Testis (tissue), 3 donors: ENCODE data around the gene DPP8. TPM values are rescaled to one million over a fixed set of nuclear protein-coding genes. Genes with fewer than 3 reads are reported as not detected.

ENCODE experiments used
- DNase-seq: peaks from one replicate; pipeline ENCODE4 v3.0.0-alpha.2; 2019
- H3K27ac ChIP-seq, 2 donors: fragments of 200-600 bp; sonication (generic); one replicate each; pipeline ENCODE4 v1.5.1; 2019
- H3K27me3 ChIP-seq: fragments of 200-600 bp; sonication (generic); one replicate; pipeline ENCODE4 v1.5.1; 2019
- H3K36me3 ChIP-seq: fragments of 200-600 bp; sonication (generic); one replicate; pipeline ENCODE4 v1.5.1; 2017; ENCODE audit warnings: low read depth; ENCODE audit errors: missing control alignments
- H3K4me1 ChIP-seq: fragments of 200-600 bp; sonication (generic); one replicate; pipeline ENCODE4 v1.5.1; 2019
- H3K4me3 ChIP-seq, 2 donors: fragments of 200-600 bp; sonication (generic); one replicate each; pipeline ENCODE4 v1.5.1; 2017 to 2019
- H3K9me3 ChIP-seq: fragments of 200-600 bp; sonication (generic); one replicate; pipeline ENCODE4 v1.5.1; 2017
- CTCF ChIP-seq, 3 experiments: fragments of 450-650 bp in 2 of 3; fragments of 200-600 bp in 1 of 3; sonication (generic) in 1 of 3; IDR thresholded peaks; one replicate each; pipeline ENCODE4 v1.5.1; 2016 to 2019; ENCODE audit warnings: antibody characterized with exemption in 3 of 3, mild to moderate bottlenecking in 2 of 3, moderate library complexity in 1 of 3
- POLR2A ChIP-seq: fragments of 450-650 bp; IDR thresholded peaks from one replicate; pipeline ENCODE4 v1.6.1; 2017; ENCODE audit warnings: antibody characterized with exemption, mild to moderate bottlenecking, moderate library complexity
- WGBS, 2 donors: methylation state at CpG; one replicate each; pipeline ENCODE4 v1.1.5; 2018; 5-methylcytosine and 5-hydroxymethylcytosine counted together
- intact Hi-C: fragments of 100-400 bp; cut with DNase I; formaldehyde crosslinking; loops from one replicate; pipeline ENCODE4 v1.15.1; 2023; ENCODE audit warnings: low total_unique reads
- polyA plus RNA-seq: library from polyadenylated mRNA; stranded (reverse); fragments of 350-450 nt; fragmentation: Illumina TruSeq; extraction: RNeasy Lipid Tissue Mini Kit (QIAGEN cat#74804); gene quantifications from one replicate; pipeline ENCODE4 v1.2.3, GENCODE V29; 2014; ENCODE audit warnings: low read depth, low replicate concordance; ENCODE audit not compliant: insufficient read depth
- small RNA-seq, 2 donors: library from RNA; depleted of rRNA; stranded (forward); fragments of <200 nt; gene quantifications; one replicate each; pipeline ENCODE3, GENCODE V24; 2016
- total RNA-seq, 2 donors: library from RNA; depleted of rRNA; stranded (reverse); fragments of >200 nt; gene quantifications; one replicate each; pipeline ENCODE4 v1.2.3, GENCODE V29; 2016

DPP8 gene
- total and polyA plus RNA-seq, 3 donors from 2014 or later, result 51.6 to 68.3 (median 64.4) TPM

GRCh38 chr15:65395567-65396202, 121.8 kb downstream of the DPP8 start:
- intact Hi-C loops, result no loop called here
- TF ChIP-seq POLR2A, result no peak
- H3K27ac ChIP-seq, result no peak overlapping the region
- H3K4me1 ChIP-seq, result peaks cover 4% of the 10 kb centered on the region
- DNase-seq, result no peak
- 46 to 57% methylated on average over 21 to 66 of the region's 72 CpGs for WGBS, 2 donors
- no peaks in the 10 kb centered on the region for H3K27me3 ChIP-seq
- no peaks in the 10 kb centered on the region for H3K36me3 ChIP-seq
- H3K9me3 ChIP-seq, result no peaks in the 10 kb centered on the region
- H3K4me3 ChIP-seq, result no peak overlapping the region

GRCh38 chr15:65394936-65395335, 122.6 kb downstream of the DPP8 start:
- Histone ChIP-seq H3K9me3 (no peaks in the 10 kb centered on the region), H3K36me3 (no peaks in the 10 kb centered on the region), H3K27me3 (no peaks in the 10 kb centered on the region), H3K4me1 (no peaks in the 10 kb centered on the region), H3K4me3 (no peak overlapping the region), H3K27ac (no peak overlapping the region)
- intact Hi-C loops, result no loop called here
- no peak for DNase-seq
- TF ChIP-seq POLR2A (no peak), CTCF (IDR thresholded peaks at IDR 0.05) (no peak)
- WGBS, 2 donors, result 75 to 83% methylated on average over 7 to 9 of the region's 9 CpGs

- 87 to 90% methylated on average over 11 of the region's 11 CpGs for WGBS, 2 donors
- DNase-seq, result no peak
- Histone ChIP-seq H3K4me3 (no peak overlapping the region), H3K36me3 (no peaks in the 10 kb centered on the region), H3K27ac (no peak overlapping the region), H3K4me1 (no peaks in the 10 kb centered on the region), H3K27me3 (no peaks in the 10 kb centered on the region), H3K9me3 (no peaks in the 10 kb centered on the region)
- intact Hi-C loops, result no loop called here
- TF ChIP-seq CTCF (IDR thresholded peaks at IDR 0.05), result no peak
Observed at GRCh38 chr15:65394280-65394789, 123.2 kb downstream of the DPP8 start.

GRCh38 chr15:65393557-65393956, 123.9 kb downstream of the DPP8 start:
- Histone ChIP-seq H3K4me3 (no peak overlapping the region), H3K27me3 (no peaks in the 10 kb centered on the region), H3K9me3 (no peaks in the 10 kb centered on the region), H3K27ac (no peak overlapping the region), H3K36me3 (no peaks in the 10 kb centered on the region), H3K4me1 (no peaks in the 10 kb centered on the region)
- intact Hi-C loops, result no loop called here
- 89 to 95% methylated on average over 8 of the region's 8 CpGs for WGBS, 2 donors
- TF ChIP-seq POLR2A (no peak), CTCF (IDR thresholded peaks at IDR 0.05) (no peak)
- no peak for DNase-seq

GRCh38 chr15:65393091-65393490, 124.4 kb downstream of the DPP8 start:
- TF ChIP-seq CTCF (IDR thresholded peaks at IDR 0.05), result no peak
- TF ChIP-seq POLR2A, result no peak
- Histone ChIP-seq H3K27me3 (no peaks in the 10 kb centered on the region), H3K36me3 (no peaks in the 10 kb centered on the region), H3K4me3 (no peak overlapping the region), H3K27ac (no peak overlapping the region), H3K9me3 (no peaks in the 10 kb centered on the region), H3K4me1 (no peaks in the 10 kb centered on the region)
- 85 to 90% methylated on average over 10 to 13 of the region's 13 CpGs for WGBS, 2 donors
- intact Hi-C loops, result no loop called here
- no peak for DNase-seq

Small RNA genes within 50 kb of the gene (small RNA-seq; reads per million reads assigned to genes)
- 0 reads per million in 2 donors for gene AC105129.1
- gene RF00019, result 0 reads per million in 2 donors
- 0 reads per million in 2 donors for gene RNU6-19P

Other genes with a start within 250 kb of the DPP8 start
- 10 to 100 TPM; 24.3 to 30.9 TPM for gene PARP16, start 230.8 kb downstream of the DPP8 start, total RNA-seq
- gene PARP16, start 230.8 kb downstream of the DPP8 start, polyA plus RNA-seq, result 12.3 TPM
- gene RNU5A-1, start 221.6 kb downstream of the DPP8 start, total RNA-seq, result not detected
- gene RNU5A-1, start 221.6 kb downstream of the DPP8 start, polyA plus RNA-seq, result not detected
- not detected for gene RNU5B-1, start 213.0 kb downstream of the DPP8 start, total RNA-seq
- not detected for gene RNU5B-1, start 213.0 kb downstream of the DPP8 start, polyA plus RNA-seq
- 1 to 10 TPM; 6.5 TPM for gene IGDCC3, start 139.7 kb downstream of the DPP8 start, total RNA-seq
- 5.8 TPM for gene IGDCC3, start 139.7 kb downstream of the DPP8 start, polyA plus RNA-seq
- gene IGDCC4, start 94.7 kb downstream of the DPP8 start, total RNA-seq, result 1 to 10 TPM; 2.7 to 4.3 TPM
- gene IGDCC4, start 94.7 kb downstream of the DPP8 start, polyA plus RNA-seq, result 3.3 TPM
- gene HACD3, start 12.8 kb upstream of the DPP8 start, total RNA-seq, result 10 to 100 TPM; 37.5 to 38.6 TPM
- gene HACD3, start 12.8 kb upstream of the DPP8 start, polyA plus RNA-seq, result 70.6 TPM
- gene INTS14, start 93.4 kb upstream of the DPP8 start, total RNA-seq, result 10 to 100 TPM; 65.7 to 71.0 TPM
- gene INTS14, start 93.4 kb upstream of the DPP8 start, polyA plus RNA-seq, result 41.7 TPM
- gene SLC24A1, start 104.2 kb upstream of the DPP8 start, total RNA-seq, result 10 to 100 TPM; 16.9 to 24.3 TPM
- 13.4 TPM for gene SLC24A1, start 104.2 kb upstream of the DPP8 start, polyA plus RNA-seq